Loucy (cell line): ENCODE measurements around the gene BLOC1S6.

Source experiments
- EZH2phosphoT487 ChIP-seq: fragments of 200-600 bp; IDR thresholded peaks from 2 replicates; pipeline ENCODE4 v1.6.1; 2018; ENCODE audit warnings: antibody characterized with exemption, mild to moderate bottlenecking, moderate library complexity, borderline replicate concordance
- TF ChIP-seq, protein P1 (sequence below): fragments of 200-600 bp; sonication (generic); conservative IDR thresholded peaks from 2 replicates; pipeline ENCODE4 v1.5.1; 2014; ENCODE audit warnings: mild to moderate bottlenecking, antibody characterized with exemption, low read length

DNA sequence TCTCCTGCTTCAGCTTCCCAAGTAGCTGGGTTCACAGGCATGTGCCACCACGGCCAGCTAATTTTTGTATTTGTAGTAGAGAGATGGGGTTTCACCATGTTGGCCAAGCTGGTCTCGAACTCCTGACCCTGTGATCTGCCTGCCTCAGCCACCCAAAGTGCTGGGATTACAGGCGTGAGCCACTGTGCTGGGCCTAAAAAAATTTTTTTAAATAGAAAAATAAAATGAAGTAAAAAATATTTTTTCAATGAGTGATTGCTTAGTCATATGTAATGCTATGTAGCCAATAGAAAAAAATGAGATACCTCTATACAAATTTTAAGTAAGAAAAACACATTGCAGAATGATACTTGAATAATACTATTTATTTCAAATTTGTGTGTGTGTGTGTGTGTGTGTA lies 36.7 kb upstream of the BLOC1S6 start:
- TF ChIP-seq, protein P1, sequence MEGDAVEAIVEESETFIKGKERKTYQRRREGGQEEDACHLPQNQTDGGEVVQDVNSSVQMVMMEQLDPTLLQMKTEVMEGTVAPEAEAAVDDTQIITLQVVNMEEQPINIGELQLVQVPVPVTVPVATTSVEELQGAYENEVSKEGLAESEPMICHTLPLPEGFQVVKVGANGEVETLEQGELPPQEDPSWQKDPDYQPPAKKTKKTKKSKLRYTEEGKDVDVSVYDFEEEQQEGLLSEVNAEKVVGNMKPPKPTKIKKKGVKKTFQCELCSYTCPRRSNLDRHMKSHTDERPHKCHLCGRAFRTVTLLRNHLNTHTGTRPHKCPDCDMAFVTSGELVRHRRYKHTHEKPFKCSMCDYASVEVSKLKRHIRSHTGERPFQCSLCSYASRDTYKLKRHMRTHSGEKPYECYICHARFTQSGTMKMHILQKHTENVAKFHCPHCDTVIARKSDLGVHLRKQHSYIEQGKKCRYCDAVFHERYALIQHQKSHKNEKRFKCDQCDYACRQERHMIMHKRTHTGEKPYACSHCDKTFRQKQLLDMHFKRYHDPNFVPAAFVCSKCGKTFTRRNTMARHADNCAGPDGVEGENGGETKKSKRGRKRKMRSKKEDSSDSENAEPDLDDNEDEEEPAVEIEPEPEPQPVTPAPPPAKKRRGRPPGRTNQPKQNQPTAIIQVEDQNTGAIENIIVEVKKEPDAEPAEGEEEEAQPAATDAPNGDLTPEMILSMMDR = no peak
- TF ChIP-seq EZH2phosphoT487 = no peak
